GM11168 (cell line): ENCODE results near the gene ABCA3.

Experiments used
- in situ Hi-C: fragments of 300-500 bp; cut with MboI; formaldehyde crosslinking; loops from one replicate; pipeline ENCODE4 v1.12.0; 2022; ENCODE audit warnings: low sequenced_read_pairs; ENCODE audit not compliant: unreplicated experiment

The ABCA3 gene

GRCh38 chr16:2358811-2359210 lies 18.3 kb upstream of the ABCA3 start:
- in situ Hi-C loops: no loop called here

GRCh38 chr16:2357331-2357730 lies 16.8 kb upstream of the ABCA3 start:
- in situ Hi-C loops: no loop called here

GRCh38 chr16:2350500-2350899 lies 10.0 kb upstream of the ABCA3 start:
- in situ Hi-C loops: no loop called here

GRCh38 chr16:2343211-2343610 lies 2.7 kb upstream of the ABCA3 start:
- in situ Hi-C loops: loop anchor here (25.0 kb wide), 1 partner anchor 144 kb away; the partner anchor contains the start of gene TBC1D24

GRCh38 chr16:2341456-2342447 lies 1.2 kb upstream of the ABCA3 start:
- in situ Hi-C loops: loop anchor here (25.0 kb wide), 1 partner anchor 146 kb away; the partner anchor contains the start of gene TBC1D24

- in situ Hi-C loops: loop anchor here (25.0 kb wide), 1 partner anchor 147 kb away; the partner anchor contains the start of gene TBC1D24
Observed at GRCh38 chr16:2339521-2340484, 725 bp downstream of the ABCA3 start.

GRCh38 chr16:2337431-2338296 lies 2.9 kb downstream of the ABCA3 start:
- in situ Hi-C loops: loop anchor here (25.0 kb wide), 1 partner anchor 150 kb away; the partner anchor contains the start of gene TBC1D24

GRCh38 chr16:2335286-2335895 lies 5.1 kb downstream of the ABCA3 start:
- in situ Hi-C loops: loop anchor here (25.0 kb wide), 1 partner anchor 152 kb away; the partner anchor contains the start of gene TBC1D24

- in situ Hi-C loops: loop anchor here (25.0 kb wide), 1 partner anchor 153 kb away; the partner anchor contains the start of gene TBC1D24
Observed at GRCh38 chr16:2333772-2334379, 6.7 kb downstream of the ABCA3 start.

- in situ Hi-C loops: loop anchor here (25.0 kb wide), 1 partner anchor 154 kb away; the partner anchor contains the start of gene TBC1D24
Observed at GRCh38 chr16:2333231-2333630, 7.3 kb downstream of the ABCA3 start.

GRCh38 chr16:2331931-2332267 lies 8.6 kb downstream of the ABCA3 start:
- in situ Hi-C loops: loop anchor here (25.0 kb wide), 1 partner anchor 155 kb away; the partner anchor contains the start of gene TBC1D24

- in situ Hi-C loops: loop anchor here (25.0 kb wide), 1 partner anchor 156 kb away; the partner anchor contains the start of gene TBC1D24
Observed at GRCh38 chr16:2331199-2331930, 9.2 kb downstream of the ABCA3 start.

GRCh38 chr16:2329532-2329931 lies 11.0 kb downstream of the ABCA3 start:
- in situ Hi-C loops: loop anchor here (25.0 kb wide), 1 partner anchor 158 kb away; the partner anchor contains the start of gene TBC1D24

GRCh38 chr16:2328428-2328827 lies 12.1 kb downstream of the ABCA3 start:
- in situ Hi-C loops: loop anchor here (25.0 kb wide), 1 partner anchor 159 kb away; the partner anchor contains the start of gene TBC1D24

GRCh38 chr16:2326191-2326590 lies 14.3 kb downstream of the ABCA3 start:
- in situ Hi-C loops: loop anchor here (25.0 kb wide), 1 partner anchor 161 kb away; the partner anchor contains the start of gene TBC1D24

GRCh38 chr16:2325791-2326190 lies 14.7 kb downstream of the ABCA3 start:
- in situ Hi-C loops: loop anchor here (25.0 kb wide), 1 partner anchor 162 kb away; the partner anchor contains the start of gene TBC1D24

- in situ Hi-C loops: loop anchor here (25.0 kb wide), 1 partner anchor 162 kb away; the partner anchor contains the start of gene TBC1D24
Observed at GRCh38 chr16:2325181-2325580, 15.3 kb downstream of the ABCA3 start.
